GM10266 (cell line): ENCODE data around the gene SMAD6.

Experiments used
- DNase-seq: peaks from one replicate; pipeline ENCODE4 v3.0.0; 2012; ENCODE audit errors: extremely low spot score
- TF ChIP-seq, protein P1 (sequence below): IDR thresholded peaks from 2 replicates; pipeline ENCODE4 v1.5.1; 2012; ENCODE audit warnings: mild to moderate bottlenecking, low read depth; ENCODE audit not compliant: control insufficient read depth, insufficient read depth; ENCODE audit errors: missing control alignments

Gene SMAD6

DNA sequence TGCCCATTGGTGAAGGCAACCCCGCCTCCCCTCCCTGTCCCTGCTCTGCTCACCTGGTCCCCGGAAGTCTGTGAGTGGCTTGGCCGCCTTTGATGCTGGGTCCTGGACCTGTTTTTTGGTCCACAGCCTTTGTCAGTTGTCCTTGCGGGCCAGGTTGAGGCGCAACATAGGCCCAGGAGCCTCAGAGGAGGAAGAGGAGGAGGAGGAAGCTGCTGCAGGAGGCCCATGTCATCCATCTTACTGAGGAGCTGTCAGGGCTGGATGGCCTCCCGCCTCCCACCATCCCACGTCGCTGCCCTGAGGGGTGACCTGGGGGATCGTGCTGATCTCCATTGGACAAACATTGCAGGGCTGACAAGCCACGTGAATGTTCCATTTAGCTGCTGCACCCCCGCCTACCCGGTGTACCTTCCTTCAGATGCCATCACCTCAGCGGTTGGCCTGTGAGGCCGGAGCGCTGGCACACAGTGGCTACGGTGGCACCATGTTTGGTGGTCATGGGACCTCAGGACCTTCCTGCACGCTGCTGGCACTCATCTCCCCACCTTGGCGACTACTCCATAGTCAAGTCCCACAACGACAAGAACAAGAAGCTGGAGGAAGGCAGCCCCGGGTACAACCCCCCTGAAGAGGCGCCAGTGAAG lies 106.3 kb downstream of the SMAD6 start:
- TF ChIP-seq, protein P1, sequence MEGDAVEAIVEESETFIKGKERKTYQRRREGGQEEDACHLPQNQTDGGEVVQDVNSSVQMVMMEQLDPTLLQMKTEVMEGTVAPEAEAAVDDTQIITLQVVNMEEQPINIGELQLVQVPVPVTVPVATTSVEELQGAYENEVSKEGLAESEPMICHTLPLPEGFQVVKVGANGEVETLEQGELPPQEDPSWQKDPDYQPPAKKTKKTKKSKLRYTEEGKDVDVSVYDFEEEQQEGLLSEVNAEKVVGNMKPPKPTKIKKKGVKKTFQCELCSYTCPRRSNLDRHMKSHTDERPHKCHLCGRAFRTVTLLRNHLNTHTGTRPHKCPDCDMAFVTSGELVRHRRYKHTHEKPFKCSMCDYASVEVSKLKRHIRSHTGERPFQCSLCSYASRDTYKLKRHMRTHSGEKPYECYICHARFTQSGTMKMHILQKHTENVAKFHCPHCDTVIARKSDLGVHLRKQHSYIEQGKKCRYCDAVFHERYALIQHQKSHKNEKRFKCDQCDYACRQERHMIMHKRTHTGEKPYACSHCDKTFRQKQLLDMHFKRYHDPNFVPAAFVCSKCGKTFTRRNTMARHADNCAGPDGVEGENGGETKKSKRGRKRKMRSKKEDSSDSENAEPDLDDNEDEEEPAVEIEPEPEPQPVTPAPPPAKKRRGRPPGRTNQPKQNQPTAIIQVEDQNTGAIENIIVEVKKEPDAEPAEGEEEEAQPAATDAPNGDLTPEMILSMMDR: no peak
- no peak for DNase-seq

DNA sequence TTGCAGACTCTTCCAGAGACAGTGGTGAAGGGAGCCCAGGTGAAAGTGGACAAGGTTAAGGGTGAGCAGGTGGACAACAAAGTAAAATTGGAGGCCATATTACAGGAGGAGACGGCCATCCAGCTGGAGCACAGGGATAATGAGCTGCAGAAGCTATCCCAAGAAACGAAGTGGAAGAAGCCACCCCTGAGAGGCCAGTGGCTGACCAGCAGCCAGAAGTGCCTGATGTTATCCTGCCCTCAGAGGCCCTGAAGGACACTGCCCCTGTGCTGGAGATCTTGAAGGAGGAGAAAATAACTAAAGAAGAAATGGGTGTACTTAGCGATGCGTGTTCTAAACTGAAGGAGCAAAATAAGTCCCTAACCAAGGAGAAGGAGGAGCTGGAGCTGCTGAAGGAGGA lies 107.6 kb downstream of the SMAD6 start:
- TF ChIP-seq, protein P1: no peak
- DNase-seq: no peak

DNA sequence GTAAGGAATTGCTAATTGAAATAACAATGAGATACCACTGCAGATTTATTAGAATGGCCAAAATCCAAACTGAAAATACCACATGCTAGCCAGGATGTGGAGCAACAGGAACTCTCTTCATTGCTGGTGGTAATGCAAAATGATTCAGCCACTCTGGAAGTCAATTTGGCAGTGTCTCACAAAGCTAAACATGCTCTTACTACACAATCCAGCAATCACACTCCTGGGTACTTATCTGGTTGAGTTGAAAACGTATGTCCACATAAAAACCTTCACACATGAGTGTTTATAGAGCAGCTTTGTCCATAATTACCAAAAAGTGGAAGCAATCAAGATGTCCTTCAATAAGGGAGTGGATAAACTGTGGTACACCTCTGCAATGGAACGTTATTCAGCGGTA lies 113.3 kb downstream of the SMAD6 start:
- TF ChIP-seq, protein P1: no peak
- DNase-seq: no peak

DNA sequence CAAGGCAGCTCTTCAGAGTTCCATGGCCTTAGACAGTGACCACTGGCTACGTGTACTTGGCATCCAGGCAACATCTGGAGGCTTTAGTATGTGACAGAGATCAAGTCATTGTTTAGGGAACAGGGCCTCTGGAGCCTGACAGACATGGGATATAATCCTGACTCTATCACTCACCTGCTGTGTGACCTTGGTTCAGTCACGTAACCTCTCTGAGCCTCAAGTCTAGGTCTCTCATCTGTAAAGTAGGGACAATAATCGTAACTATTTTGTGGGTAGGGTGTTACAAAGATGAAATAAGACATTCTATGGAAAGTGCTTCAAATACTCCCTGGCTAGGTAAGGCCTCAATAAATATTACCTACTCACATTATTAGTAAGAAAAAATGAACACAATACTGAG lies 114.2 kb downstream of the SMAD6 start:
- TF ChIP-seq, protein P1: no peak
- no peak for DNase-seq

DNA sequence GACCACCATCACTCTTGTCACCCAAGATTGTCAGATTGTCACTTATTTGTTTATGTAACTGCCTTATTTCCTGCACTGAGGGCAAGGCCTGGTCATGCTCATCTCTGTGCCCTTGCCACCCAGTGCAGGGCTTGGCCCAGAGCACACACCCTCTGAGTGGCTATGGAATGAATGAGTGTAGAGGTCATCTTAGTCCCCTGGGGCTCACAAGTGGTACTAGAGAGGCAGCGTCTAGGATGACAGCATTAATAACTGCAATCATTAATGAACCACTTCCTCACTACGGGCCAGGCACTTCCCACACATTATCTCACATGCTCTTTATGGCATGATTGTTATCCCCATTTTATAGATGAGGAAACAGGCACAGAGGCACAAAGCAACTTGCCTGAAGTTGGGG lies 117.0 kb downstream of the SMAD6 start:
- no peak for DNase-seq
- TF ChIP-seq, protein P1: no peak

DNA sequence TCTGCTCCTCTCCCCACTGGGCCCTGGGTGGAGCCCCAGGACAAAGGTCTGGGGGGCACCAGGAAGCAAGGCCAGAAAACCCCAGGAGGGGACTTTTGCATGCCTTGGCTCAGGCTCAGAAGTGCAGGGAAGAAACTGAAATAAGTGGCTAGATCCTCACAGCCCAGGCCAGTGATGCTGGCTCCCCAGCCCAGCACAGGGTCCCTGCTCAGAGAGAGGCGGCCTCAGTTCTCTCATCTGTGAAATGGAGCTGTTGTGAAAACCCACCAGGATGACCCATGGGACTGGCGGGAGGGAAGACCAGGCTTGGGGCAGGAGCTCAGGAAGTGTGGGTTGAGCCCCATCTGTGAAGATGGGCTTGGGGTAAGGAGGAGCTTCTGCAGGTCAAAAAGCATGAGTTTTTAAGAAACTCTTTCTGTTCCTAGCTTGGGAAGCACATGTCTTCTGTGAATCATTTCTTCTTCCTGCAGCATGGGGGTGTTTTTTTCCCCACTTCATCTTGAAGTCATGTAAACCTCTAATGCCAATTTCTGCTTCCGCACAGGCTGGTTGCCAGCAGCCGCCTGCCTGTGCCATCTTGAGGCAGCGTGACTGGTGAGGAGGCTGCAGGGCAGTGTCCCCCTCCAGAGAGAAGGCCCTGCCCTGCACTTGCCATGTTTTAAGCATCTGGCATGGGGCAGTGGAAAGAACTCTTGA lies 118.6 kb downstream of the SMAD6 start:
- TF ChIP-seq, protein P1: no peak
- DNase-seq: no peak

DNA sequence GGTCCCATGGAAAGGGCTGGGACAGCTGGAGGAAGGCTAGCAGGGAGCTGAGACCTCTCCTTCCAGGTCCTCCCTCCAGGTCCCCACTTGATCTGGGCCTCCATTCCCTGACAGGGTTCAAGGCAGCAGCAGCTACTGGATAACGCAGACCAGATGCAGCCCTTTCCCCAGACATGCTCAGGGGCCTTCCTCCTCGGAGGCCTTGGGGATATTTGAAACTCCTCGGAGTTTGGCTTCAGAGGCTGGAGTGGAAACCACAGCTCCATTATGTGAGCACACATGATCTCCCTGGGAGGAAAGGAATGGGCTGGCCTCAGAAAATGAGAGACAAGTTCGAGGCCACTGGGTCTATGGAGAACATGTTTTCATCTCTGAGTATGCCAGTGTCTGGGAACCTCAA lies 119.3 kb downstream of the SMAD6 start:
- no peak for DNase-seq
- TF ChIP-seq, protein P1: no peak
